Measurements from ENCODE around the gene ITGA1.

The ITGA1 gene

GRCh38 chr5:52779213-52779612 lies 8.5 kb upstream of the ITGA1 start:
- intact Hi-C loops (cut with DNase I; ENCODE audit: low total_unique reads): no loop called here
- Histone ChIP-seq H3K9me3 (no peaks in the 10 kb centered on the region), H3K36me3 (no peaks in the 10 kb centered on the region), H3K27me3 (no peaks in the 10 kb centered on the region), H3K4me1 (peaks cover 0 to 16% (median 3%) of the 10 kb centered on the region in 4 donors), H3K4me3 (no peak overlapping the region), H3K27ac (no peak overlapping the region)
- no peak for TF ChIP-seq CTCF (IDR thresholded peaks at IDR 0.05)
- DNase-seq: no peak

- intact Hi-C loops (cut with DNase I; ENCODE audit: low total_unique reads): loop anchor here (10.0 kb wide), 1 partner anchor 89 kb away; no protein-coding TSS in a partner anchor
- H3K27me3 ChIP-seq: no peaks in the 10 kb centered on the region
- peaks cover 0 to 38% (median 5%) of the 10 kb centered on the region in 4 donors for H3K4me1 ChIP-seq
- no peak overlapping the region for H3K4me3 ChIP-seq
- peak overlapping the region; percentile 2 to 40 for H3K27ac ChIP-seq
- H3K36me3 ChIP-seq: no peaks in the 10 kb centered on the region
- TF ChIP-seq CTCF (IDR thresholded peaks at IDR 0.05): no peak
- peak; percentile 33 to 85 for DNase-seq
- no peaks in the 10 kb centered on the region for H3K9me3 ChIP-seq
Measured at GRCh38 chr5:52783226-52783959, 4.3 kb upstream of the ITGA1 start.

GRCh38 chr5:52784737-52785136 lies 3.0 kb upstream of the ITGA1 start:
- H3K27ac ChIP-seq: peak overlapping the region; percentile 28 to 40
- DNase-seq: no peak
- TF ChIP-seq CTCF (IDR thresholded peaks at IDR 0.05): no peak

DNA sequence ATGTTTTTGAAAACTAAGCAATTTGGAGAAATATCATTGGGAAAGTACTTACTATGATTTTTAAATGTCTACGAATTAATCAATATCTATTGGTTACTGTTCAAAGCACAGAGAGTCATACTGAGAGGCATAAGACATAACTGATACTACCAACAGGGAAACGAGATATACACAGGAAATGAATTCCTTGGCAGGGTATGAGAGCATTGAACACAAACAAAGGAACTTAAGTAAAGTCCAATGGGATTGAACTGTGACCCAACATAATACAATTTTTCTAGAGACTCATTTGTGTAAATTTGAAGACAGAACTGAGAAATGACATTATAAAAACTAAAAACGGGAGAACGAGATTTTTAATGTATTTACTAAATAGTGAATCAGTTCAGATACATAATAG lies 1.3 kb upstream of the ITGA1 start:
- H3K27ac ChIP-seq: peak overlapping the region; percentile 95 to 96
- H3K27me3 ChIP-seq: no peaks in the 10 kb centered on the region
- intact Hi-C loops (cut with DNase I; ENCODE audit: low total_unique reads): loop anchor here (10.0 kb wide), 1 partner anchor 92 kb away; no protein-coding TSS in a partner anchor
- no peaks in the 10 kb centered on the region for H3K36me3 ChIP-seq
- H3K4me1 ChIP-seq: peaks cover 0 to 54% (median 5%) of the 10 kb centered on the region in 4 donors
- H3K4me3 ChIP-seq: peak overlapping the region; percentile 66 to 86
- no peaks in the 10 kb centered on the region for H3K9me3 ChIP-seq
- no peak for DNase-seq
- TF ChIP-seq CTCF (IDR thresholded peaks at IDR 0.05): no peak

More at GRCh38 chr5:52784737-52785136, 3.0 kb upstream of the ITGA1 start:
- H3K36me3 ChIP-seq: no peaks in the 10 kb centered on the region
- no peaks in the 10 kb centered on the region for H3K9me3 ChIP-seq
- intact Hi-C loops (cut with DNase I; ENCODE audit: low total_unique reads): loop anchor here (10.0 kb wide), 1 partner anchor 90 kb away; no protein-coding TSS in a partner anchor
- H3K4me3 ChIP-seq: no peak overlapping the region
- peaks cover 0 to 38% (median 5%) of the 10 kb centered on the region in 4 donors for H3K4me1 ChIP-seq
- no peaks in the 10 kb centered on the region for H3K27me3 ChIP-seq

DNA sequence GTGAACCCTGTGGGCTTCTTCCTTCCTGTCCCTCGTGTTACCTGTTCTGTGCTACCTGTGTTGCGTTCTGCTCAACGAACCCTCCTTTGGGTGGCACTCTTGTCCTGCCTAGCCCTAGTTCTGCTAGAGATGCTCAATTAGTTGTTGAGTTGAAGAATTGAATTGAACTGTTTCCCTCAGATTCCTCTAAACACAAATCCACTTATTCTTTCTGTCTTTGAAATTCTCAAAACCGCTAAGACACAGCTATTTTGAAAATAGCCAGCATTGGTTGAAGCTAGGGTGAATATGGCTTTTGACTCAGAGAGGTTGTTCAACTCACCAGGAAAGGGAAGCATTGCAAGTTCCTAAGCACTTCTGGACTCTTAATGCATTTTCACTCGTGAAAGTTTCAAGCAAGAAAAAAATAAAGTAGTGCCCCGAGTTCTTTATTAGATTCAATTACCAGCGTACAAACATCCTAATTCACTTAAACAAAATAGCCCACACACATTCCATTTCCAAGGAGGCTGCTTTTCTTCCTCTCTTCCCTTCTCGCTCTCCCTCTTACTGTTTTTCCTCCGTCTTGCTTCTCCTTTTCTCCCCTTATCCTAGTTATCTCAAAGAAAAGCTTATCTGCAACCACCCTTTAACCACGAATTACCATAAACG lies 642 bp upstream of the ITGA1 start:
- peak in 1 of 2 experiments; percentile 43 for TF ChIP-seq CTCF (IDR thresholded peaks at IDR 0.05)
- H3K4me3 ChIP-seq: peak overlapping the region; percentile 66 to 86
- H3K36me3 ChIP-seq: no peaks in the 10 kb centered on the region
- H3K9me3 ChIP-seq: no peaks in the 10 kb centered on the region
- H3K4me1 ChIP-seq: peaks cover 0 to 59% (median 5%) of the 10 kb centered on the region in 4 donors
- peak overlapping the region; percentile 95 to 96 for H3K27ac ChIP-seq
- intact Hi-C loops (cut with DNase I; ENCODE audit: low total_unique reads): loop anchor here (10.0 kb wide), 1 partner anchor 92 kb away; no protein-coding TSS in a partner anchor
- peak; percentile 28 to 69 for DNase-seq
- H3K27me3 ChIP-seq: no peaks in the 10 kb centered on the region
